Endometrial microvascular endothelial cells (primary cell): Measurements from ENCODE around the gene PHLPP2. TPM values are rescaled to one million over a fixed set of nuclear protein-coding genes. Genes with fewer than 3 reads are reported as not detected.
"Not testable (repeated sequence)": the region's sequence is repeated elsewhere in the genome, so short reads cannot be mapped to it uniquely, and the experiment has no call there.

Source experiments
- in situ Hi-C: cut with HindIII; loops from 2 replicates; pipeline ENCODE4 v1.10.0; 2017; ENCODE audit warnings: low sequenced_read_pairs, low pct_unique_long_range_greater_than_20kb; ENCODE audit errors: inconsistent ontology term
- total RNA-seq: library from RNA; depleted of rRNA; stranded (reverse); fragments of >200 nt; gene quantifications from one replicate; pipeline ENCODE4 v1.2.3, GENCODE V29; 2015; ENCODE audit errors: inconsistent ontology term

PHLPP2 gene
- total RNA-seq, 1 donor from 2014 or later = 6.8 TPM

GRCh38 chr16:71630808-71631207 lies 93.7 kb downstream of the PHLPP2 start:
- in situ Hi-C loops = no loop called here

- in situ Hi-C loops = no loop called here
Measured at GRCh38 chr16:71629278-71630016, 95.1 kb downstream of the PHLPP2 start.

GRCh38 chr16:71628810-71629209 lies 95.7 kb downstream of the PHLPP2 start:
- in situ Hi-C loops = no loop called here

GRCh38 chr16:71627731-71628181 lies 96.7 kb downstream of the PHLPP2 start:
- in situ Hi-C loops = no loop called here

- in situ Hi-C loops = no loop called here
Measured at GRCh38 chr16:71626858-71627213, 97.7 kb downstream of the PHLPP2 start.

- in situ Hi-C loops = no loop called here
Measured at GRCh38 chr16:71626018-71626857, 98.3 kb downstream of the PHLPP2 start, which contains the start of gene MARVELD3. Gene MARVELD3, plus strand, starts transcription at chr16:71626184. Its CDS starts 46 bp downstream, at chr16:71626230.

- in situ Hi-C loops = no loop called here
Measured at GRCh38 chr16:71625113-71625850, 99.2 kb downstream of the PHLPP2 start.

- in situ Hi-C loops = no loop called here
Measured at GRCh38 chr16:71623597-71623996, 100.9 kb downstream of the PHLPP2 start.

- in situ Hi-C loops = no loop called here
Measured at GRCh38 chr16:71622088-71622487, 102.4 kb downstream of the PHLPP2 start.

GRCh38 chr16:71618429-71618828 lies 106.1 kb downstream of the PHLPP2 start:
- in situ Hi-C loops = no loop called here

- in situ Hi-C loops = not testable (repeated sequence)
Measured at GRCh38 chr16:71614956-71615355, 109.5 kb downstream of the PHLPP2 start.

- in situ Hi-C loops = no loop called here
Measured at GRCh38 chr16:71610936-71611871, 113.3 kb downstream of the PHLPP2 start.

GRCh38 chr16:71610447-71610846 lies 114.1 kb downstream of the PHLPP2 start:
- in situ Hi-C loops = no loop called here

- in situ Hi-C loops = no loop called here
Measured at GRCh38 chr16:71609066-71609465, 115.4 kb downstream of the PHLPP2 start.

GRCh38 chr16:71600822-71601221 lies 123.7 kb downstream of the PHLPP2 start:
- in situ Hi-C loops = no loop called here

GRCh38 chr16:71598426-71598825 lies 126.1 kb downstream of the PHLPP2 start:
- in situ Hi-C loops = not testable (repeated sequence)

- in situ Hi-C loops = not testable (repeated sequence)
Measured at GRCh38 chr16:71595340-71595826, 129.1 kb downstream of the PHLPP2 start.
